NCI-H187 (cell line): ENCODE results near the gene NPHP3.
A peak's percentile ranks its signal among the peaks of the same experiment; 100 is the strongest.
"Not testable (repeated sequence)": the region's sequence is repeated elsewhere in the genome, so short reads cannot be mapped to it uniquely, and the experiment has no call there.

ENCODE experiments used
- DNase-seq, 2 experiments: peaks; one replicate each; lab custom pipeline; 2025; lab: John Stamatoyannopoulos, UW

The NPHP3 gene, protein sequence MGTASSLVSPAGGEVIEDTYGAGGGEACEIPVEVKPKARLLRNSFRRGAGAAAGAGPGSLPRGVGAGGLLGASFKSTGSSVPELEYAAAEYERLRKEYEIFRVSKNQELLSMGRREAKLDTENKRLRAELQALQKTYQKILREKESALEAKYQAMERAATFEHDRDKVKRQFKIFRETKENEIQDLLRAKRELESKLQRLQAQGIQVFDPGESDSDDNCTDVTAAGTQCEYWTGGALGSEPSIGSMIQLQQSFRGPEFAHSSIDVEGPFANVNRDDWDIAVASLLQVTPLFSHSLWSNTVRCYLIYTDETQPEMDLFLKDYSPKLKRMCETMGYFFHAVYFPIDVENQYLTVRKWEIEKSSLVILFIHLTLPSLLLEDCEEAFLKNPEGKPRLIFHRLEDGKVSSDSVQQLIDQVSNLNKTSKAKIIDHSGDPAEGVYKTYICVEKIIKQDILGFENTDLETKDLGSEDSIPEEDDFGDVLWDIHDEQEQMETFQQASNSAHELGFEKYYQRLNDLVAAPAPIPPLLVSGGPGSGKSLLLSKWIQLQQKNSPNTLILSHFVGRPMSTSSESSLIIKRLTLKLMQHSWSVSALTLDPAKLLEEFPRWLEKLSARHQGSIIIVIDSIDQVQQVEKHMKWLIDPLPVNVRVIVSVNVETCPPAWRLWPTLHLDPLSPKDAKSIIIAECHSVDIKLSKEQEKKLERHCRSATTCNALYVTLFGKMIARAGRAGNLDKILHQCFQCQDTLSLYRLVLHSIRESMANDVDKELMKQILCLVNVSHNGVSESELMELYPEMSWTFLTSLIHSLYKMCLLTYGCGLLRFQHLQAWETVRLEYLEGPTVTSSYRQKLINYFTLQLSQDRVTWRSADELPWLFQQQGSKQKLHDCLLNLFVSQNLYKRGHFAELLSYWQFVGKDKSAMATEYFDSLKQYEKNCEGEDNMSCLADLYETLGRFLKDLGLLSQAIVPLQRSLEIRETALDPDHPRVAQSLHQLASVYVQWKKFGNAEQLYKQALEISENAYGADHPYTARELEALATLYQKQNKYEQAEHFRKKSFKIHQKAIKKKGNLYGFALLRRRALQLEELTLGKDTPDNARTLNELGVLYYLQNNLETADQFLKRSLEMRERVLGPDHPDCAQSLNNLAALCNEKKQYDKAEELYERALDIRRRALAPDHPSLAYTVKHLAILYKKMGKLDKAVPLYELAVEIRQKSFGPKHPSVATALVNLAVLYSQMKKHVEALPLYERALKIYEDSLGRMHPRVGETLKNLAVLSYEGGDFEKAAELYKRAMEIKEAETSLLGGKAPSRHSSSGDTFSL (N-terminal part only)

DNA sequence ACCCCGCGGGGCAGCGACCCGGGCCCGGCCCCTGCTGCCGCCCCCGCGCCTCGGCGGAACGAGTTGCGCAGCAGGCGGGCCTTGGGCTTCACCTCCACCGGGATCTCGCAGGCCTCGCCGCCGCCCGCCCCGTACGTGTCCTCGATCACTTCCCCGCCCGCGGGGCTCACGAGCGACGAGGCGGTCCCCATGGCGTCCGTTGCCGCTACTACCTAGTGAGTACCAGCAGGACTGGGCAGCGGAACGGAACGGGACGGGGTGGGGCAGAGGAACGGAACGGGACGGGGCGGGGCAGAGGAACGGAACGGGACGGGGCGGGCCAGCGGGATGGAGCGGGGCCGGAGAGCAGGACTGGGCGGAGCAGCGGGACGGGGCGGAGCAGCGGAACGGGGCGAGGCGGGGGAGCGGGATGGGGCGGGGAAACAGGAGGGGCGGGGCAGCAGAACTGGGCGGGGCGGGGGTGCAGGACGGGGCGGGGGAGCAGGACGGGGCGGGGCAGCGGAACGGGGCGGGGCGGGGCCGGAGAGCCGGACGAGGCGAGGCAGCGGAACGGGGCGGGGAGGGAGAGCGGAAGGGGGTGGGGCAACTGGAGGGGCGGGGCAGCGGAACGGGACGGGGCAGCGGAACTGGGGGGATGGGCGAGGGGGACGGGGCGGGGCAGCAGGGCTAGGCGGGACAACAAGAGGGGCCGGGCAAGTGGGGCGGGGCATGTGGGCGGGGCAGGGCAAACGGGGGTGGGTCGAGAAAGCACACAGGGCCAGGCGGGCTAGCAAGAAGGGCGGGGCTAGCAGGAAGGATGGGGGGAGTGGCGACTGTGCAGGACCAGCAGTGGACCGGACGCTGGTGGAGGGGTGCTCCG is at the start of gene NPHP3:
Gene NPHP3, minus strand, starts transcription at position 245 of the 859 bp plus-strand sequence. Its CDS starts 54 bp downstream, at position 191.
- peak; percentile 77 to 89 for DNase-seq

DNA sequence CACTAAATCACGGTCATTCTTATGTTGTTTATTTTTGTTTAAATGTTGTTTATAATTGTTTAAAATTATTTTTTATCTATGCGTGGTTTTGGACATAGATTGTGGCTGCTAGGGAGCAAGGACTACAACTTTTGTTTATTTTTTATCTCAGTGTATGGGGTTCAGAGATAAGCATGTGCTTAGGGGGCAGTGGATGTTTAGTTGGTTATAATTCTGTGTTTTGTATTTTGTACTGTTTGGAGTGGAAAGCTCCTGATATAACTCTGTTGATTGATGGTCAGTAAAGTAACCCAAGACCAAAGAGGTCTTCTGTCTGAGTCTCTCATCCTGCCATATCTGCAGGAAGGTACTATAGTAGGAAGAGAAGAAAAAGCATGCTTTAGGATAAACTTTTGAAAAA is 36.5 kb upstream of the NPHP3 start:
- DNase-seq = no peak

DNA sequence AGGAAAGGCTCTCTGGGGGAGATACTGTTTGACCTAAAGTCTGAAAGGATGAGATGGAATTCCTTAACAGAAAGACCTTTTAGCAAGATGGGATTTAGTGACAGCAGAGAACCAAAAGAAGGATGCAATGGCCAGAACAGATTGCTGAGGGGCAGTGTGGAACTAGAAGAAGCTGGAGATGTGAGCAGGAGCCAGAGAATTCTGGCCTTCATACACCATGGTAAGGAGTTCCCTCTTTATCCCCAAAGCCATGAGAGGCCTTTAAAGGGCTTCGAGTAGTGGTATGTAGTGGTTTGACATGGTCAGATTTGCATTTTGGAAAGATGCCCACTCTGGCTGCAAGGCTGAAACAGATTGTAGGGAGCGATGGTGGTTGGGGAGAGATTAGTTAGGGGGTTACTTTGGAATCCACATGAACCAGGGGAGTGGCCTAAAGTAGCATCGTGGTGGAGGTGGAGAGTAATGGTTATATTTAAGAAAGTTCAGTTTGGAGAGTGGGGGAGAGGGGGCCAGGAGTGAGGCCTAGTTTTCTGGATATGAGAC is 34.0 kb upstream of the NPHP3 start:
- DNase-seq = no peak

DNA sequence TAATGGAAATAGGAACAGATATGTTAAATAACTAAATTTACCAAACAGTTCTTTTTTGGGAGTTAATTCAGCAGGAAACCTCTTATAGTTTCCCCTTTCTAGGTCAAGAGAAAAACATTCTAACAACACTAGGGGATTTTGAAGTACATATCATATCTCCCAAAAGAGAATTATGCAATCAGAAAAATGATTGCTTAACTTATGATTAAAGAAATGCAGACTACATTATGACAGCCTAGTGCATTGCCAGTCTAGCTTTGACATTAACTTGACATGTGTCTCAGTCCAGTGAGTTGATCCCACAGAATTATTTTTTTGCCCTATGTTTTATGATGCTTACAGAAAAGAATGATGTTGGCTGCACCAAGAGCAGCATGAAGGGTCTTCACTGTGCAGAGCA is 31.7 kb upstream of the NPHP3 start:
- DNase-seq = no peak

DNA sequence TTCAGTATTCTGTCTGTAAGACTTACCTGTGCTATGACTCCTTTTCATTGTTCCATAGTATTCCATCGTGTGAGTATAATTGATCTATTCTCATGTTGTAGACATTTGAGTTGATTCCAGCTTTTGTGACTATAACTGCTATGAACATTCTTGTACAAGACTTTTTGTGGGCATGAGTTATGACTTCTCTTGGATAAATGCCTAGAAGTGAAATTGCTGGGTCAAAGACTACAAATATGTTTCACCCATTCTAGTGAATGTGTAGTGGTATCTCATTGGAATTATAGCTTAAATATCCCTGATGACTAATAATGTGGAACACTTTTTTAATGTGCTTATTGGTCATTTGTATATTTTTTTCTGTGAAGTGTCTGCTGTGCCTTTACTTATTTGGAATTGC is 27.6 kb upstream of the NPHP3 start:
- DNase-seq = no peak

DNA sequence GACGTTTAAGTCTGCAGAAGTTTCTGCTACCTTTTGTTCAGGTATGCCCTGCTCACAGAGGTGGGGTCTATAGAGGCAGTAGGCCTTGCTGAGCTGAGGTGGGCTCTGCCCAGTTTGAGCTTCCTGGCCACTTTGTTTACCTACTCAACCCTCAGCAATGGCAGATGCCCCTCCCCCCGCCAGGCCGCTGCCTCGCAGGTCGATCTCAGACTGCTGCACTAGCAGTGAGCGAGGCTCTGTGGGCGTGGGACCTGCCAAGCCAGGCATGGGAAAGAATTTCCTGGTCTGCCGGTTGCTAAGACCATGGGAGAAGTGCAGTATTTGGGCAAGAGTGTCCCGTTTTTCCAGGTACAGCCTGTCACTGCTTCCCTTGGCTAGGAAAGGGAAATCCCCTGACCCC is 24.5 kb upstream of the NPHP3 start:
- DNase-seq = not testable (repeated sequence)

DNA sequence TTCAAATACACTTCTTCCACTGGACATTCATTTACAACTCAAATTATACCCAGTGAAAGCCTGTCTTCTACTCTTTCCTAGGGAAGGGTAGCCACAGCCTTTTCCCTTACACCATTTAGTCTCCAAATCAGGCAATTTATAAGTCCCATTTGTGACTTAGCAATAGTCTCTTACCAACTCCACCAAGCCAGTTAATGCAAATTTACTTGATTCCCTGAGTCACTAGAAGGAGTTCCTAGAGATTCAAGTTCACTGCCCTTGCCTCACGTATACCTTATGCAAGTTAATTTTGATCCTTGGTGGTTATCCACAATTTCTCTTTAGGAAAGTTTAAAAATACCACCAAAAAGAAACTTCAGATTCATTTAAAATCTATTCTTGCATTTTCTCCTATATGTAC is 16.1 kb upstream of the NPHP3 start:
- no peak for DNase-seq

DNA sequence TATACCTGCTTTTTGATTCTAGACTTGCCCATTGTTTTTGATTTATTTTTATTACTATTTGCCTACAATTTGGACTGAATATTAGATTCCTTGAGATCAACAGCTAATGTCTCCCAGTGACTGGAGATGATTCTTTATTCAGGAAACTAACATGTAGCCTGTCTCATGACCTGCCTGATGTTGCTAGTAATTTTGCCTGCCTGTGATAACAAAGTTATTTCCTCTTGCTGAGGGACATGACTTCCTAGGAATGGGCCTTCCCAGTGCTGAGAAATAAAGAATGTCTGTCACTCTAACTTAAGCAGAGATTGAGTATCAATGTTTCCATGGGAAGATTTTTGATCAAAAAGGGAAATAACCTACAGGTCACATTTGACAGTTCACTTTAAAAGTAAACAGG is 13.4 kb upstream of the NPHP3 start:
- no peak for DNase-seq

DNA sequence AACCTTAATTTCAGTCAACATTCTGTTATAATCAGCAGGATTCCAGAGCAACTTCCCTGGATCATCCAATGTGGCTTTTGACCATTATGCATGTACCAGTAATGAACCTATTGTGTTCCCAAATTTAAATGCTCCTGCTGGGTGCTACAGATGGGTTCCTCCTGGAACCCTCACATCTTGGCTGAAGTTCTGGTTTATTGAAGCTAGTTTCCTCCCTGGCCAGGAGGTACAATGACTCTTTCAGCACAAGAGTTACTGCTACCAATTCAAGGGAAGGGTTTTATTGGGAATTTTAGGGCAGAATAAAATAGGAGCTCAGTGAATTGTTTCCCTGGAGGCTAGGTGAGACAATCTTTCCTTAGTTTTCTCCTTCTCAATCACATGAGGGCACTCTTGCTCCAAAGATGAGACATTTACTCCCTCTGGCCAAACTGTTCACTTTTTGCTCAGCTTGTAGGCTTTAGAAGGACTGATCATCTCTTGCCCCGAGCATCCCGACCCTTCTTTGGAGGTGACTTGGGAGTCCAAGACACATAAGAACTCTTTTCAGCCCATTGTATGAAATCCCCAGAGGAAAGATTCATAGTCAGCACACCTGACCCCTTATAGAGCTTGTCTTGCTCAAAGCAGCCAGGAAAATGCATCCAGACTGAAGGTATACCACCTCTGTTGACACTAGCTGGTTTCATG is 8.8 kb upstream of the NPHP3 start:
- DNase-seq = peak in 1 of 2 experiments; percentile 7

DNA sequence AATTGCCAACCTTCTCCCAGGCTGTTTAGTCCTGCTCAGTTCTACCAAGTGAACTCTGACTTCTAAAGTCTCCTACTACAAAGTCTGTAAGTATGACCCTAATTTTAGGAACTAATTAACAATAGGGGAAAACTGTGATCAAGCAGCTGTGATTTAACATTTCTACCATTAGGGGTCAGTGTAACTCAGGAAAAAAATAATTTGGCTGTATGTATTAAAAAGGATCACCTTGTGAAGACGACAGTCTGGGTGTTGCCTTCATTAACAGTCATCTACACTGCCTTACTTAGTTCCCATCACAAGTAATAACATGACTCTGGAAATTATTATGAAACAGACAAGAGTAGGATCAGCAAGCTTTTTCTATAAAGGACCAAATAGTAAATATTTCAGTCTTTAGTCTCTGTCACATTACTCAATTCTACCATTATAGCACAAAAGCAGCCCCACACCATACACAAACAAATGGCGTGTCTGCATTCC is 4.2 kb upstream of the NPHP3 start:
- DNase-seq = peak in 1 of 2 experiments; percentile 12

DNA sequence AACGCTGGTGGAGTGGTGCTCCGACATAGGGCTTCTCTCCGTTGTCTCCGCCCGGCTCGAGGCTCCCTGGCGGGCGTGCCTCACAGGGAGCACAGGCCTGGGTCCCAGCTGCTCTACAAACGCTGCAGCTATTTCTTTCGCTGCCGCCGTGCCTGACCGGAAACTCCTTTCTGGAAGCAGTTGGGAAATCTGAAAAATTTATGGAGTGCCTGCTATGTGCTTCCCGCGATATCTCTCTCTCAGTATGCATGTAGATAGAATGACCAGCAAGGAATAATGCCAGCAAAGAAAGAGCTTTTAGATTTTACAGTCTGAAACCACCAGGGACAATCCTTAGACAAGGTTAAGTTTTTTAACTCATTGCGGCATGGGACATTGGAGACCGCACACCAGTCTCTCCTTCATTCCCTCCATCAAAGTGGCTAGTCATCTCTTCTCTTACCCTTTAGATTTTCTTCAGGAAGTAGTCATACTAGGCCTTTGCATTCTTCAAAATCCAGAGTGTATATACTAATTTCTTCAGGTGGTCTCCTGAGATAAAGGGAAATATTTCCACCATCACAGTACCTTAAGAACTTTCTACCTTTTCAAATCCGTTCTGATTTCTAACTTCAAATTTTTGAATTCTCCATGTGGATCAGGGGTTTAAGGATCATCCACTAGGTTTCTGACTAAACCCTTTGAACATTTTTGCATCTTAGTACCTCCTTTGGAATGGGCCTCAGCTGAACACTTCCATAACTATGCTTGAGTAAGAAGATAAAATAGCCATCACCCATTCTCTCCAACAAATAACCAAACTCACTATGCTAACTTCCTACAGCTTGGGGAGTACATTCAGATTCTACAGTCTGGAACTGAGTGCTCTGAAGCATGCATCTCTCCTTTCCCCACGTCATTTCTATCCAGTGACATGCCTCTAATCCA is 1.1 kb upstream of the NPHP3 start:
- DNase-seq = no peak

DNA sequence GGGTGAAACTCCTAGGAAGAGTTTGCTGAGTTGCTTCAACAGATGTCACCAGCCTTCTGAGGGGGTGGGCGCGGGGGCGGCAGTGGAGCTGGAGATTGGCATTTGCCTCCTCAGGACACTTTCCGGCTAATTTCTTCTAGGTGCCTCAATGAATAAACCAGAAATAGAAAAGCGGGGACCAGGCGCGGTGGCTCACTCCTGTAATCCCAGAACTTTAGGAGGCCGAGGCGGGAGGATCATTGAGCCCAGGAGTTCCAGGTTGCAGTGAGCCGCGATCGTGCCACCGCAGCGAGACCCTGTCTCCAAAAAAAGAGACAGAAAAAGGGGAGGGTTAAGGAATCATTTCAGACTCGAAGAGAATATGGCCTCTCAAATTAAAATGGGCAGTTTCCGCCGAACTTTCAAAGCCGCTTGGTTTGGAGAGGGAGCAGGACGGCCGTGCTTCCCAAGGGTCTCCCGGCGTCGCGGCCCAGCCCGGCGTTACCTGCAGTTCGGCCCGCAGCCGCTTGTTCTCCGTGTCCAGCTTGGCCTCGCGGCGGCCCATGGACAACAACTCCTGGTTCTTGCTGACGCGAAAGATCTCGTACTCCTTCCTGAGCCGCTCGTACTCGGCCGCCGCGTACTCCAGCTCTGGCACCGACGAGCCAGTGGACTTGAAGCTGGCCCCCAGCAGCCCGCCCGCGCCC is 587 bp downstream of the NPHP3 start:
- no peak for DNase-seq

DNA sequence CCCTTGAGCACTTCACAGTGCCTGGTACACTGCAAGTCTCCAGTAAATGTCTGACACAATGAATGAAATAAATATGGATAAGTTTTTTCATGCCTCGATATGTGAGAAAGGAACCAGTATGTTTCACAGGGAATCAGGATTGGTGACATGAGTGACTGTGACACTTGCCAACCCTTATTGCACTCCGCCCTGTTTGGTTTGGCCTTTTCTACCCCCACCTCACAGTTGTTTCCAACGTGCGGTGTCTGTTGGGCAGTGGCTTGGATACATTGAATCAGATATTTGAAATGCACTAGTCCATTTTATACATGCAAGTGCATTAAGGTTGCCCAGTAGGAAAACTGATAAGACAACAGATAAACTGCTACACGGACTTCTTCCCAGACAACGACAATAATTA is 2.0 kb downstream of the NPHP3 start:
- no peak for DNase-seq

DNA sequence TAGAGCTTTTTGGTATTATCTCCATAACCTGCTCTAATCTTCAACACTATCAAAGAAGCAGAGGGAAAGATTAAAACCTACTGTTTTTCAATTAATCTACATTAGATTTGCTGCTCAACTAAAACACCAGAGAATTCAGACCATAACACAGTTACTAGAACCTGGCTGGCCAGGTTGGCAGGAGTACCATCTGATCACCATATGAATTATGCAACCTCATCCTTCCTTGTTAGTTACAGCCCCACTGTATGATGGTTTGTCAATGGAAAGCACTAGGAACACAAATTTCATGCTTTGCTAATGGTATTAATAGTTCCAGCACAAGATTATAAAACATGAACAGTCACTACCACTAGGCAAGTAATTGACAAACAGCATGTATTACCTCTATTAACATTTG is 5.8 kb downstream of the NPHP3 start:
- DNase-seq = no peak

DNA sequence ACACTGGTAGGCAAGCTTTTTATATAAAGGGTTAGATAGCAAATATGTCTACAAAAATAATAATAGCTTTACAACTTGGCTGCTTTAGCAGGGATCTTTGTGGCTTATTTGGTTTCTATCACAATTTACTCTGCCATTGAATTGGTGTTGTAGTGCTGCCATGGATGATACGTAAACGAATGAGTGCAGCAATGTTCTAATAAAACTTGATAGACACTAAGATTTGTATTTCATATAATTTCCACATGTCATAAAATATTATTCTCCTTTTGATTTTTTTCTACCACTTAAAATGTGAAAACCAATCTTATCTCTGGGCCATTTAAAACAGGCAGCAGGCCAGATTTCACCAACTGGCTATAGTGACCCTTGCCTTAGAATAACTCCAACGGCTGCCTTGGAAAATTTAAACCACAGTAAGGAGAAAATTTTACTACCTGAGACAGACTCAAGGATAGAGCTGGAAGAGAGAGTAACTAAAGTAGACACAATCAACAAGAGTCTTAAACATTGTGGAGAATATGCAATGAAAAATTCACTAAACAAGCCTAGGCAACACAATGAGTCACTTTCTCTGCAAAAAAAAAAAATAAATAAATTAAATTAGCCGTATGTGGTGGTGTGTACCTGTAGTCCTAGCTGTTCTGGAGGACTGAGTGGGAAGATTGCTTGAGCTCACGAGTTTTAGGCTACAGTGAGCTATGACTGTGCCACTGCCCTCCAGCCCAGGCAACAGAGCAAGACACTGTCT is 8.1 kb downstream of the NPHP3 start:
- DNase-seq = no peak

DNA sequence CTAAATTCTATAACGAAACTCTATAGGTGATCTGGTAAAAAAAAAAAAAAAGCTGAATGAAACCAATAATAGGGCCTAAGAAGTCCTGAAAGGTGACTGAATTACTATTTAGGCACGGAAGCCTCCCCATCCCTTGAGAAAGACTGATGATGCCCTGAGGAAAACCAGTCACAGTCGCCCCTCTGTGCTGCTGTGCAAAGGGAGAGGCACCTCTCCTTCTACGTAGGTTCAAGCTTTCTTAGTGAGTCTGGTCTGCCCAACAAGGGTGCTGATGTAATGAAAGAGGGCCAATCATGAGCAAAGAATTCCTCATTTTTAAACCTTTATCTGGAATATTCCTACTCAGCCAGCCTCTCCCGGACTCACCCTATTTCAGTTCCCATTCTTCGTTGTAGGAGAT is 11.9 kb downstream of the NPHP3 start:
- DNase-seq = no peak

DNA sequence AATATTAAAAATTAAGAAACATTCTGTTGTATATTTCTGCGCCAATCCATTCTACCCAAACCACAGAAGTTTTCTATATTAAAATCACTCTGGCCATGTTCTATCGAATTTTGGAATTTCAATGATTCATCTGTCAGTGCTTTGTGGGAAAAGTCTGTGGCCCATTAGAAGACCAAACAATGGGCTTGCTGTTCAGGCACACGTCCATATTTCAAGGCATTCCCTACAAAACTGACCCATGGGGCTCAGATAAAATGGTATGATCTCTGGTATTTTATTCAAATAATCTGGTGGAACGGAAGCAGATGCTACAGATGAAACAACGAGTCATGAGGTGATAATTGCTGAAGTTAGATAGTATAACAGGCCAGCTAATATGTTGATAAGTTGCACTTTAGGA is 12.4 kb downstream of the NPHP3 start:
- no peak for DNase-seq

DNA sequence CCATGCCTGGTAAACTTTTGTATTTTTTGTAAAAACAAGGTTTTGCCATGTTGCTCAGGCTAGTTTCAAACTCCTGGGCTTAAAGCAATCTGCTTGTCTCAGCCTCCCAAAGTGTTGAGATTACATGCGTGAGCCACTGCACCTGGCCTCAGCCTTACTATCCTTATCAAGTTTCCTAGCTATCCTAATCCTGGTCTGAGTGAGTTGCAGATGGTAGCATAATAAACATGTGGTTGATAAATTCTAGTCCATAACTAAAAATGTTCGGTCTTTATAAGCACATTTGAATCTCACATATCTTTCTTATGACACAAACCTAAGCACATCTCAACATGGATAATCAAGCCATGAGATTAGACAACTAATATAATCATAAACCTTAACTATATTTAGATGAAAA is 18.5 kb downstream of the NPHP3 start:
- DNase-seq = no peak
